ENCODE measurements around the gene ACVRL1. TPM values are rescaled to one million over a fixed set of nuclear protein-coding genes. Genes with fewer than 3 reads are reported as not detected.
A peak's percentile ranks its signal among the peaks of the same experiment; 100 is the strongest.

ACVRL1 gene
- total RNA-seq, 1 experiment from 2014 or later: not detected

DNA sequence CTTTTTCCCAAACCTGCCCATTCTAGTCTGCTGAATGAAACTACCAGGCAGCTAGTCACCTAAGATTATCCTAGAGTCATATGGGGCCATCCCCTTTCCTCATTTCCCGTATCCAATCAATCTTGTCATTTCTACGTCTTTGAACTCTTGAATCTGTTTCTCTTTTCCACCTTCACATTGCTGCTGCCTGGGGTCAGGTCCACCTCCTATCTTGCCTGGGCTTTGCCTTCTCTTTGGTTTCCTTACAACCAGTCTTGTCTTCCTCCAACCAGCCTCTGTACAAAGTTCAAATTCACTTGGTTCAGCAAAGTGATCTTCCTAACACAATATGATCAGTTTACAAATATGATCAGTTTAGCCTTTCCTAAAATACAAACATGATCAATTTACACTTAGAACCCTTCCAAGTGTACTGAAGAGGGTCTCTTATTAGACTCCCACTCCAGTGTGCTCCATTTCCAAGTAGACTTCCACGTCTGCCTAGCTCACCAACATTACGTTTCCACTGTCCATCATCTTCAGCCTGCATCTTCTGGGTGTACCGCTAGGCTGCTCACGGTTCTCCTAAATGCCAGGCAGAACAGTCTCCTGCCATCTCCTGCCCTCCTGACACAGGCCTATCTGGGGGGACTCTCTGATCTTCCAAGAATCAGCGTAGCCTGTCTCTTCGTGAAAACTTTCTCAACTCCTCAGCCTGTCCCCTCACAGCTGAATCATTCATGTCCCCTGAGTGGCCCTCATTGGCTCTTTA is 40.1 kb downstream of the ACVRL1 start:
- peaks cover 16% of the 10 kb centered on the region for H3K9me3 Mint-ChIP-seq (ENCODE audit: unreplicated experiment)
- H3K27ac Mint-ChIP-seq (ENCODE audit: low read depth, unreplicated experiment): no peak overlapping the region
- H3K27me3 Mint-ChIP-seq (ENCODE audit: insufficient read depth, unreplicated experiment): peaks cover 12% of the 10 kb centered on the region
- no peak for DNase-seq (ENCODE audit: unreplicated experiment)
- POLR2A ChIA-PET: no interaction called here
- TF ChIP-seq CTCF (IDR thresholded peaks at IDR 0.05; ENCODE audit: unreplicated experiment): no peak
- intact Hi-C loops (cut with micrococcal nuclease): no loop called here
- H3K36me3 Mint-ChIP-seq (ENCODE audit: insufficient read depth, unreplicated experiment): no peaks in the 10 kb centered on the region
- no peak overlapping the region for H3K4me3 Mint-ChIP-seq (ENCODE audit: unreplicated experiment)
- BruUV-seq (replicated peaks): no TSS peak
- peaks cover 1% of the 10 kb centered on the region for H3K4me1 Mint-ChIP-seq (ENCODE audit: insufficient read depth, unreplicated experiment)
- CTCF ChIA-PET: interaction anchor here (1.6 kb wide), 1 partner anchor 21 kb away, joined by 4 read pairs; no protein-coding TSS in a partner anchor

DNA sequence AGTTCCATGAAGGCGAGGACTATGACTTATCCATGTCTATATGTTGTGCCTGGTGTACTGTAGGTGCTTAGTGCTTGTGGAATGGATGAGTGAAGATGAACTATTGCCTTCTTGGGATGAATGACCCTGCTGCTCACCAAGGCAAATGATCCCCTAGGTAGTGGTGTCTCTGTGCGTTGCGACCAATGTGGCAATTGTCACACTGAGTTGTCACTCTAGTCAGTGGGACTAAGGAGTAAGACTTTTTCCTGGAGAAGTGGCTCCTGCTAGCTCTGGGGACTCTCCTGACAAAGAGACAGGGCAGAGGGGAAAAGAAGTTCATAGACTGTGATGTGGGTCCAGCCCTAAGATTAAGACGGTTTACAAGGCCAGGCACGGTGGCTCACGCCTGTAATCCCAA is 40.8 kb downstream of the ACVRL1 start:
- H3K4me3 Mint-ChIP-seq (ENCODE audit: unreplicated experiment): no peak overlapping the region
- H3K9me3 Mint-ChIP-seq (ENCODE audit: unreplicated experiment): peaks cover 16% of the 10 kb centered on the region
- BruUV-seq (replicated peaks): no TSS peak
- peaks cover 12% of the 10 kb centered on the region for H3K27me3 Mint-ChIP-seq (ENCODE audit: insufficient read depth, unreplicated experiment)
- intact Hi-C loops (cut with micrococcal nuclease): no loop called here
- ChIA-PET POLR2A (no interaction called here), CTCF (interaction anchor here (1.6 kb wide), 1 partner anchor 22 kb away, joined by 4 read pairs; no protein-coding TSS in a partner anchor)
- H3K4me1 Mint-ChIP-seq (ENCODE audit: insufficient read depth, unreplicated experiment): peaks cover 8% of the 10 kb centered on the region
- H3K27ac Mint-ChIP-seq (ENCODE audit: low read depth, unreplicated experiment): no peak overlapping the region
- no peaks in the 10 kb centered on the region for H3K36me3 Mint-ChIP-seq (ENCODE audit: insufficient read depth, unreplicated experiment)
- TF ChIP-seq CTCF (IDR thresholded peaks at IDR 0.05; ENCODE audit: unreplicated experiment): no peak
- DNase-seq (ENCODE audit: unreplicated experiment): no peak

DNA sequence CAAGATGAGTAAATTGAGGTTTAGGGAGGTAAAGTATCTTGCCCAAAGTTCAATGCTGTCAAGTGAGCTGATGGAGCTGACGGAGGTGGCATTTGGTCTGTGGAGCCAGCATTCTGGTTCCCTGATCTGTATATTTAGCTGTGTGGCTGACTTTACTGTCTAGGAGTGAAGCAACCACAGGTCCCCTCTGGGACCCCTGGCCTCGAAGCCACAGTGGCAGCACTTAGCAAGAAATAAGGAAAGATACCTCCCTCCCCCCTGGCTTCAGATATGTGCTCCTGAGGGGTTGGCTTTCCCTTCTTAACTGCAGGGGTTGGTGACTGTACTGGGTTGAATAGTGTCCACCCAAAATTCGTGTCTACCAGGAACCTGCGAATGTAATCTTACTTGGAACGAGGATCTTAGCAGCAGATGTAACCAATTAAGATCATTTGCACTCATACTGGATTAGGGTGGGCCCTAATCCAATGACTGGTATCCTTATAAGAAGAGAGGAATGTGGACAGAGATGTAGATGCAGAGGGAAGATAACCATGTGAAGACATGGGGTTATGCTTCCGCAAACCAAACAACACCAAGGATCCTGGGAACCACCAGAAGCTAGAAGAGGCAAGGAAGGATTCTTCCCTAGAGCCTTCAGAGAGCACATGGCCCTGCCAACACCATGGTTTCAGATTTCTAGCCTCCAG is 42.2 kb downstream of the ACVRL1 start:
- H3K36me3 Mint-ChIP-seq (ENCODE audit: insufficient read depth, unreplicated experiment): no peaks in the 10 kb centered on the region
- H3K4me1 Mint-ChIP-seq (ENCODE audit: insufficient read depth, unreplicated experiment): peaks cover 22% of the 10 kb centered on the region
- ChIA-PET POLR2A (interaction anchor here (2.7 kb wide), 1 partner anchor 22 kb away, joined by 13 read pairs; no protein-coding TSS in a partner anchor), CTCF (interaction anchor here (0.6 to 2.4 kb wide), 6 partner anchors 22 to 76 kb away, joined by 3 to 7 read pairs (median 4); no protein-coding TSS in a partner anchor)
- intact Hi-C loops (cut with micrococcal nuclease): no loop called here
- H3K9me3 Mint-ChIP-seq (ENCODE audit: unreplicated experiment): peaks cover 10% of the 10 kb centered on the region
- no peak overlapping the region for H3K27ac Mint-ChIP-seq (ENCODE audit: low read depth, unreplicated experiment)
- peaks cover 12% of the 10 kb centered on the region for H3K27me3 Mint-ChIP-seq (ENCODE audit: insufficient read depth, unreplicated experiment)
- no peak for DNase-seq (ENCODE audit: unreplicated experiment)
- no TSS peak for BruUV-seq (replicated peaks)
- H3K4me3 Mint-ChIP-seq (ENCODE audit: unreplicated experiment): no peak overlapping the region
- no peak for TF ChIP-seq CTCF (IDR thresholded peaks at IDR 0.05; ENCODE audit: unreplicated experiment)

GRCh38 chr12:51950682-51951198 is 43.4 kb downstream of the ACVRL1 start:
- no peaks in the 10 kb centered on the region for H3K36me3 Mint-ChIP-seq (ENCODE audit: insufficient read depth, unreplicated experiment)
- ChIA-PET CTCF (interaction anchor here (0.5 to 2.4 kb wide), 2 partner anchors 19 to 20 kb away, joined by 3 to 7 read pairs; no protein-coding TSS in a partner anchor), POLR2A (interaction anchor here (0.7 to 2.7 kb wide), 5 partner anchors 21 to 182 kb away, joined by 3 to 13 read pairs (median 4); no protein-coding TSS in a partner anchor)
- no peak for TF ChIP-seq CTCF (IDR thresholded peaks at IDR 0.05; ENCODE audit: unreplicated experiment)
- peaks cover 12% of the 10 kb centered on the region for H3K27me3 Mint-ChIP-seq (ENCODE audit: insufficient read depth, unreplicated experiment)
- peaks cover 35% of the 10 kb centered on the region for H3K4me1 Mint-ChIP-seq (ENCODE audit: insufficient read depth, unreplicated experiment)
- intact Hi-C loops (cut with micrococcal nuclease): no loop called here
- BruUV-seq (replicated peaks): no TSS peak
- no peak for DNase-seq (ENCODE audit: unreplicated experiment)
- H3K27ac Mint-ChIP-seq (ENCODE audit: low read depth, unreplicated experiment): peak overlapping the region; percentile 52
- peak overlapping the region; percentile 89 for H3K4me3 Mint-ChIP-seq (ENCODE audit: unreplicated experiment)
- no peaks in the 10 kb centered on the region for H3K9me3 Mint-ChIP-seq (ENCODE audit: unreplicated experiment)
